A673 (cell line): ENCODE measurements around the gene GSTM5. TPM values are rescaled to one million over a fixed set of nuclear protein-coding genes. Genes with fewer than 3 reads are reported as not detected.

Source experiments
- BruUV-seq: library from RNA; stranded (reverse); fragments of 400-500 nt; replicated peaks from 2 replicates; lab custom pipeline; 2021; lab: Mats Ljungman, UMichigan
- CTCF ChIA-PET: fragments of 300-600 bp; sonication (Branson Sonifier 250); formaldehyde crosslinking; loops from one replicate; lab custom pipeline; 2022; ENCODE audit warnings: antibody characterized with exemption; lab: Charles Lee
- POLR2A ChIA-PET: fragments of 300-600 bp; sonication (Branson Sonifier 250); formaldehyde crosslinking; loops from one replicate; lab custom pipeline; 2022; ENCODE audit warnings: antibody characterized with exemption; ENCODE audit not compliant: low non-redundant PET; lab: Charles Lee
- DNase-seq: peaks from one replicate; pipeline ENCODE4 v3.0.0-alpha.2; 2015; ENCODE audit warnings: low spot score
- H3K27ac ChIP-seq: fragments of 200-600 bp; sonication (generic); 2 replicates; pipeline ENCODE4 v1.5.1; 2016; ENCODE audit warnings: mixed run types, low read depth, mild to moderate bottlenecking, mixed read lengths, antibody characterized with exemption, low read length; ENCODE audit not compliant: poor library complexity, severe bottlenecking
- H3K27me3 ChIP-seq: fragments of 200-600 bp; sonication (generic); replicated peaks from 2 replicates; pipeline ENCODE4 v1.6.1; 2017; ENCODE audit warnings: mixed run types, low read depth, mild to moderate bottlenecking, mixed read lengths, antibody characterized with exemption, low read length; ENCODE audit not compliant: insufficient read depth, poor library complexity
- H3K36me3 ChIP-seq: fragments of 200-600 bp; sonication (generic); 2 replicates; pipeline ENCODE4 v1.6.1; 2016; ENCODE audit warnings: mixed run types, mild to moderate bottlenecking, mixed read lengths, antibody characterized with exemption, low read length; ENCODE audit not compliant: insufficient read depth, poor library complexity, severe bottlenecking
- H3K4me1 ChIP-seq: fragments of 200-600 bp; sonication (generic); 2 replicates; pipeline ENCODE4 v1.6.1; 2017; ENCODE audit warnings: mixed run types, mild to moderate bottlenecking, mixed read lengths, antibody characterized with exemption, low read length; ENCODE audit not compliant: insufficient read depth, poor library complexity, severe bottlenecking
- H3K4me3 ChIP-seq: fragments of 200-600 bp; sonication (generic); 2 replicates; pipeline ENCODE4 v1.5.1; 2016; ENCODE audit warnings: low read depth, mixed run types, mild to moderate bottlenecking, mixed read lengths, low read length; ENCODE audit not compliant: poor library complexity, severe bottlenecking
- H3K9me3 ChIP-seq: fragments of 200-600 bp; sonication (generic); 2 replicates; pipeline ENCODE4 v1.6.1; 2016; ENCODE audit warnings: mixed run types, low read depth, mild to moderate bottlenecking, mixed read lengths, antibody characterized with exemption, low read length; ENCODE audit not compliant: poor library complexity, severe bottlenecking
- CTCF ChIP-seq: fragments of 300-800, 200-600 bp; sonication (generic); conservative IDR thresholded peaks from 2 replicates; pipeline ENCODE4 v1.5.1; 2017; ENCODE audit warnings: low read depth, mild to moderate bottlenecking, antibody characterized with exemption, low read length, moderate library complexity, mixed read lengths
- EZH2 ChIP-seq: fragments of 200-600 bp; sonication (generic); IDR thresholded peaks from 2 replicates; pipeline ENCODE4 v1.6.1; 2017; ENCODE audit warnings: borderline replicate concordance, low read depth, mild to moderate bottlenecking, mixed read lengths, antibody characterized with exemption, low read length; ENCODE audit not compliant: poor library complexity, severe bottlenecking
- intact Hi-C: fragments of 100-400 bp; cut with micrococcal nuclease; formaldehyde crosslinking; loops from one replicate; pipeline ENCODE4 v1.10.0; 2022; ENCODE audit not compliant: unreplicated experiment
- total RNA-seq: library from RNA; stranded (reverse); gene quantifications from 2 replicates; pipeline ENCODE4 v1.2.3, GENCODE V29; 2021

Gene GSTM5
- total RNA-seq, 1 experiment from 2014 or later = 0.43 TPM

- BruUV-seq = no TSS peak
- Histone ChIP-seq H3K4me1 (no peaks in the 10 kb centered on the region), H3K27ac (no peak overlapping the region), H3K9me3 (no peaks in the 10 kb centered on the region), H3K4me3 (no peak overlapping the region), H3K36me3 (no peaks in the 10 kb centered on the region), H3K27me3 (no peaks in the 10 kb centered on the region)
- intact Hi-C loops = no loop called here
- ChIA-PET POLR2A (no interaction called here), CTCF (no interaction called here)
- TF ChIP-seq CTCF = no peak
- TF ChIP-seq EZH2 = no peak
- no peak for DNase-seq
Measured at GRCh38 chr1:109760581-109761226, 48.7 kb downstream of the GSTM5 start.

- Histone ChIP-seq H3K27ac (no peak overlapping the region), H3K9me3 (no peaks in the 10 kb centered on the region), H3K4me3 (no peak overlapping the region), H3K27me3 (no peaks in the 10 kb centered on the region), H3K4me1 (no peaks in the 10 kb centered on the region), H3K36me3 (no peaks in the 10 kb centered on the region)
- no peak for DNase-seq
- ChIA-PET CTCF (interaction anchor here (0.5 kb wide), 1 partner anchor 246 kb away, joined by 3 read pairs; no protein-coding TSS in a partner anchor), POLR2A (no interaction called here)
- TF ChIP-seq EZH2 = no peak
- no peak for TF ChIP-seq CTCF
- no TSS peak for BruUV-seq
- intact Hi-C loops = no loop called here
Measured at GRCh38 chr1:109761227-109762038, 49.4 kb downstream of the GSTM5 start.

GRCh38 chr1:109762039-109762585 lies 50.1 kb downstream of the GSTM5 start:
- TF ChIP-seq CTCF (no peak), EZH2 (no peak)
- Histone ChIP-seq H3K36me3 (no peaks in the 10 kb centered on the region), H3K4me3 (no peak overlapping the region), H3K27me3 (no peaks in the 10 kb centered on the region), H3K9me3 (no peaks in the 10 kb centered on the region), H3K4me1 (no peaks in the 10 kb centered on the region), H3K27ac (no peak overlapping the region)
- CTCF ChIA-PET = interaction anchor here (0.5 kb wide), 1 partner anchor 245 kb away, joined by 3 read pairs; no protein-coding TSS in a partner anchor
- POLR2A ChIA-PET = no interaction called here
- DNase-seq = no peak
- BruUV-seq = no TSS peak
- intact Hi-C loops = no loop called here
